HepG2 (cell line): ENCODE results near the gene P3H3. TPM values are rescaled to one million over a fixed set of nuclear protein-coding genes. Genes with fewer than 3 reads are reported as not detected.

Source experiments
- ATAC-seq: fragments of 200-7000 bp; cut with Tn5 transposase; 3 replicates; pipeline ENCODE4 v1.9.1; 2020; ENCODE audit warnings: mild to moderate bottlenecking, moderate library complexity
- BruUV-seq: library from RNA; stranded (reverse); fragments of 400-500 nt; replicated peaks from 2 replicates; lab custom pipeline; 2021; lab: Mats Ljungman, UMichigan
- CTCF ChIA-PET: fragments of 300-600 bp; formaldehyde crosslinking; extraction: SDS; loops from one replicate; lab custom pipeline; 2021; ENCODE audit warnings: low total read pairs, inconsistent platforms, low intra/inter-chr PET ratio; lab: Yijun Ruan, JAX
- POLR2A ChIA-PET: fragments of 350-600 bp; sonication (Branson Sonifier 250); formaldehyde crosslinking; loops from one replicate; lab custom pipeline; 2020; ENCODE audit warnings: antibody characterized with exemption, inconsistent platforms; lab: Yijun Ruan, JAX
- DNase-seq: peaks from one replicate; pipeline ENCODE4 v3.0.0-alpha.2; 2015; ENCODE audit warnings: low spot score
- FAIRE-seq: peaks from 3 replicates; lab custom pipeline; 2011; peaks lifted over from hg19 to GRCh38; lab: Jason Lieb, UNC
- H2AFZ ChIP-seq: one replicate; pipeline ENCODE4 v1.6.1; 2011; ENCODE audit warnings: low read length, inconsistent platforms
- H3K27ac ChIP-seq: fragments of 300-600 bp; 3 replicates; pipeline ENCODE4 v1.8.0; 2011; ENCODE audit warnings: mixed run types, mild to moderate bottlenecking, mixed read lengths, low read length, inconsistent platforms; ENCODE audit not compliant: insufficient read depth; ENCODE audit errors: extremely low read length
- H3K27me3 ChIP-seq, 2 experiments: fragments of 200-600 bp in 1 of 2; 2 replicates in 1 of 2; 3 replicates in 1 of 2; pipeline versions ENCODE4 v1.6.0 to v1.8.0; 2011; ENCODE audit warnings: low read length in 2 of 2, mild to moderate bottlenecking in 2 of 2, moderate library complexity in 2 of 2, inconsistent platforms in 1 of 2; ENCODE audit not compliant: insufficient read depth in 2 of 2, control insufficient read depth in 1 of 2
- H3K36me3 ChIP-seq, 2 experiments: fragments of 200-600 bp in 1 of 2; replicated peaks in 1 of 2; 2 replicates in 1 of 2; 3 replicates in 1 of 2; pipeline versions ENCODE4 v1.5.1 to v1.8.0; 2011; ENCODE audit warnings: low read length in 2 of 2, inconsistent platforms in 1 of 2; ENCODE audit not compliant: insufficient read depth in 2 of 2, control insufficient read depth in 1 of 2
- H3K4me1 ChIP-seq: 2 replicates; pipeline ENCODE4 v1.5.1; 2012; ENCODE audit warnings: low read length, inconsistent platforms; ENCODE audit not compliant: insufficient read depth
- H3K4me2 ChIP-seq: 2 replicates; pipeline ENCODE4 v1.6.0; 2011; ENCODE audit warnings: low read depth, low read length, inconsistent platforms
- H3K4me3 ChIP-seq, 3 experiments: fragments of 200-600 bp in 1 of 3; sonication (generic), shearing (Covaris generic) in 1 of 3; replicated peaks in 1 of 3; 2 replicates each; pipeline ENCODE4 v1.5.1; 2011 to 2016; ENCODE audit warnings: low read length in 3 of 3, inconsistent platforms in 2 of 3, low read depth in 2 of 3, mild to moderate bottlenecking in 2 of 3, control low read depth in 1 of 3, mixed read lengths in 1 of 3; ENCODE audit not compliant: insufficient read depth in 1 of 3
- H3K79me2 ChIP-seq: one replicate; pipeline ENCODE4 v1.6.1; 2011; ENCODE audit warnings: low read length, inconsistent platforms; ENCODE audit not compliant: insufficient read depth
- H3K9ac ChIP-seq: 2 replicates; pipeline ENCODE4 v1.6.0; 2011; ENCODE audit warnings: mild to moderate bottlenecking, low read depth, low read length, inconsistent platforms; ENCODE audit not compliant: insufficient read depth
- H3K9me3 ChIP-seq: 2 replicates; pipeline ENCODE4 v1.5.1; 2012; ENCODE audit warnings: mild to moderate bottlenecking, low read length
- H4K20me1 ChIP-seq: 2 replicates; pipeline ENCODE4 v1.6.0; 2011; ENCODE audit warnings: inconsistent platforms, mild to moderate bottlenecking, low read length, moderate library complexity; ENCODE audit not compliant: insufficient read depth
- AGO2 ChIP-seq: fragments of 200-400 bp; formaldehyde crosslinking; optimal IDR thresholded peaks from 2 replicates; pipeline ENCODE3; 2017; ENCODE audit warnings: mild to moderate bottlenecking, low read depth, low read length, moderate library complexity
- EP300 ChIP-seq, 3 experiments: sonication (generic) in 1 of 3; formaldehyde crosslinking in 1 of 3; IDR thresholded peaks; 2 replicates each; pipeline versions ENCODE4 v1.5.1 to v1.6.1; 2011 to 2020; ENCODE audit warnings: low read depth in 2 of 3, low read length in 2 of 3, borderline replicate concordance in 1 of 3, improper control_type of control experiment in 1 of 3, mild to moderate bottlenecking in 1 of 3, missing genetic modification reagents in 1 of 3, moderate library complexity in 1 of 3
- HNRNPLL ChIP-seq: fragments of 200-400 bp; formaldehyde crosslinking; IDR thresholded peaks from 2 replicates; pipeline ENCODE4 v1.6.1; 2017; ENCODE audit warnings: mild to moderate bottlenecking, low read depth, low read length; ENCODE audit not compliant: poor library complexity, severe bottlenecking
- NFIB ChIP-seq: sonication (generic); formaldehyde crosslinking; IDR thresholded peaks from 2 replicates; pipeline ENCODE4 v1.9.0; 2021; ENCODE audit warnings: missing genetic modification reagents, mild to moderate bottlenecking, borderline replicate concordance
- WIZ ChIP-seq: sonication (generic); formaldehyde crosslinking; IDR thresholded peaks from 2 replicates; pipeline ENCODE4 v1.5.1; 2020; ENCODE audit warnings: mild to moderate bottlenecking, missing genetic modification reagents
- ZNF205 ChIP-seq: IDR thresholded peaks from 2 replicates; pipeline ENCODE4 v1.6.1; 2018; ENCODE audit warnings: missing biosample characterization, missing genetic modification reagents
- ZNF75D ChIP-seq: sonication (generic); formaldehyde crosslinking; IDR thresholded peaks from 2 replicates; pipeline ENCODE4 v1.8.1; 2023; ENCODE audit warnings: missing genetic modification reagents, mild to moderate bottlenecking, borderline replicate concordance
- ZNF841 ChIP-seq: sonication (generic); formaldehyde crosslinking; IDR thresholded peaks from 2 replicates; pipeline ENCODE4 v1.8.1; 2023; ENCODE audit warnings: missing genetic modification reagents, borderline replicate concordance
- WGBS: methylation state at CpG from one replicate; pipeline ENCODE4 v1.1.6; 2017; ENCODE audit warnings: low lambda C conversion rate; 5-methylcytosine and 5-hydroxymethylcytosine counted together
- in situ Hi-C: cut with HindIII; loops from 2 replicates; pipeline ENCODE4 v1.10.0; 2017; ENCODE audit warnings: low pct_unique_long_range_greater_than_20kb; ENCODE audit not compliant: extremely low pct_ligation_motif_present
- intact Hi-C: fragments of 100-400 bp; cut with micrococcal nuclease; formaldehyde crosslinking; loops from one replicate; pipeline ENCODE4 v1.10.0; 2022; ENCODE audit not compliant: unreplicated experiment
- polyA plus RNA-seq, 8 experiments: library from polyadenylated mRNA; depleted of rRNA in 3 of 8; stranded (reverse) in 7 of 8; unstranded in 1 of 8; fragments of >200 nt; fragmentation: Illumina TruSeq in 4 of 8; extraction: Trizol in 4 of 8; gene quantifications; 2 replicates each; pipeline versions ENCODE4 v1.2.1 to v1.2.3, GENCODE V29; 2011 to 2016; ENCODE audit warnings: low read depth in 4 of 8, missing spikeins in 1 of 8, mixed read lengths in 1 of 8; ENCODE audit not compliant: insufficient read depth in 1 of 8
- total RNA-seq, 5 experiments: library from RNA; depleted of rRNA; stranded (reverse); fragments of >200 nt; fragmentation: Illumina TruSeq; extraction: Trizol; gene quantifications; 2 replicates each; pipeline ENCODE4 v1.2.3, GENCODE V29; 2016; ENCODE audit warnings: low read depth in 1 of 5
- TF ChIP-seq, protein P1 (sequence below): fragments of 450-650 bp; IDR thresholded peaks from 2 replicates; pipeline ENCODE4 v1.6.1; 2017; ENCODE audit warnings: mild to moderate bottlenecking
- TF ChIP-seq, protein P2 (sequence below): sonication (generic); formaldehyde crosslinking; IDR thresholded peaks from 2 replicates; pipeline ENCODE4 v1.4.0; 2020; ENCODE audit warnings: missing genetic modification reagents, mild to moderate bottlenecking, borderline replicate concordance

Gene P3H3
- total and polyA plus RNA-seq, 2 of the 13 experiments (the other 11 are each of a cell fraction or from before 2014, with no cell fraction given) = 20.1 to 20.5 TPM

DNA sequence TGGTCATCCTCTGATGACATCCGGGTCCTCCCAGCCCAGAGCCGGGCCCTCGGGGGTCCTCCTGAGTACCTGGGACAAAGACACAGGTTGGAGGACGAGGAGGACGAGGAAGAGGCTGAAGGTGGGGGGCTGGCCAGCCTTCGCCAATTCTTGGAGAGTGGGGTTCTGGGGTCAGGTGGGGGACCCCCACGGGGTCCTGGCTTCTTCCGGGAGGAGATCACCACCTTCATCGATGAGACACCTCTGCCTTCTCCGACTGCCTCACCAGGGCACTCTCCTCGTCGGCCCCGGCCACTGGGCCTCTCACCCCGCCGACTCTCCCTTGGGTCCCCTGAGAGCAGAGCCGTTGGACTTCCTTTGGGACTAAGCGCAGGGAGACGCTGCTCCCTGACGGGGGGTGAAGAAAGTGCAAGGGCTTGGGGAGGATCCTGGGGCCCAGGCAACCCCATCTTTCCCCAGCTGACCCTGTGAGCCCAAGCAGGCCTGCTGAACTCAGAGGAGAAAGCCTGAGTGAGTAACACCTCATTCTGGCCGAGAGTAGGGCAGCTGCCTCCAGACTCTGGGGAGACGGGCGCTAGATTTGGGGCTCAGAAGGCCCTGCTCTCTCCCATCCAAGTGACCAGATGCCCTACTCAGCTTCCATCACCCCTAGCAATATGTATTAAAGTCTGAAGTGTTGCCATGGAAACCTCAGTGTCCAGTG, 1.3 kb upstream of the P3H3 start:
- in situ Hi-C loops = loop anchor here (5.0 kb wide), 1 partner anchor 75 kb away; the partner anchor contains the start of gene MLF2
- Histone ChIP-seq H3K79me2 (peaks cover 16% of the 10 kb centered on the region), H3K9ac (0 out of 2 replicates have a peak overlapping the region, but pooled peaks have one; percentile 0), H3K27ac (no peak overlapping the region), H3K4me2 (peak overlapping the region; percentile 65), H3K4me3 (peak overlapping the region in 1 of 3 experiments; percentile 11; a peak in 1 of 6 replicates), H4K20me1 (no peaks in the 10 kb centered on the region), H3K27me3 (peaks cover 0 to 2% of the 10 kb centered on the region in 2 experiments; a peak in 1 of 5 replicates), H2AFZ (no peak overlapping the region), H3K9me3 (no peaks in the 10 kb centered on the region), H3K36me3 (peaks cover 9 to 12% of the 10 kb centered on the region in 2 experiments; a peak in 4 of 5 replicates), H3K4me1 (peaks cover 26% of the 10 kb centered on the region)
- intact Hi-C loops = loop anchor here (10.0 kb wide), 1 partner anchor 212 kb away; no protein-coding TSS in a partner anchor
- BruUV-seq = no TSS peak
- POLR2A ChIA-PET = interaction anchor here (2.7 to 4.7 kb wide), 2 partner anchors 60 to 74 kb away, joined by 8 to 20 read pairs; partner anchors contain the start of genes MLF2 and PTMS
- 91% methylated on average over 21 of the region's 22 CpGs for WGBS
- FAIRE-seq (no peak), DNase-seq (no peak), ATAC-seq (no peak)
- CTCF ChIA-PET = interaction anchor here (2.6 kb wide), 1 partner anchor 74 kb away, joined by 34 read pairs; the partner anchor contains the start of gene MLF2
- TF ChIP-seq AGO2 (peak; percentile 77), HNRNPLL (peak; percentile 31), NFIB (CRISPR knock-in tag) (no peak), ZNF75D (no peak), EP300 (IDR thresholded peaks at IDR 0.05; ENCODE audit: low read depth in 2 of 2, low read length in 2 of 2) (no peak), EP300 (CRISPR knock-in tag; IDR thresholded peaks at IDR 0.05; ENCODE audit: borderline replicate concordance) (0 out of 2 replicates have a peak, but pooled peaks have one; percentile 37), ZNF841 (no peak), ZNF205 (CRISPR knock-in tag) (no peak), WIZ (CRISPR knock-in tag) (no peak)
- TF ChIP-seq, protein P1, sequence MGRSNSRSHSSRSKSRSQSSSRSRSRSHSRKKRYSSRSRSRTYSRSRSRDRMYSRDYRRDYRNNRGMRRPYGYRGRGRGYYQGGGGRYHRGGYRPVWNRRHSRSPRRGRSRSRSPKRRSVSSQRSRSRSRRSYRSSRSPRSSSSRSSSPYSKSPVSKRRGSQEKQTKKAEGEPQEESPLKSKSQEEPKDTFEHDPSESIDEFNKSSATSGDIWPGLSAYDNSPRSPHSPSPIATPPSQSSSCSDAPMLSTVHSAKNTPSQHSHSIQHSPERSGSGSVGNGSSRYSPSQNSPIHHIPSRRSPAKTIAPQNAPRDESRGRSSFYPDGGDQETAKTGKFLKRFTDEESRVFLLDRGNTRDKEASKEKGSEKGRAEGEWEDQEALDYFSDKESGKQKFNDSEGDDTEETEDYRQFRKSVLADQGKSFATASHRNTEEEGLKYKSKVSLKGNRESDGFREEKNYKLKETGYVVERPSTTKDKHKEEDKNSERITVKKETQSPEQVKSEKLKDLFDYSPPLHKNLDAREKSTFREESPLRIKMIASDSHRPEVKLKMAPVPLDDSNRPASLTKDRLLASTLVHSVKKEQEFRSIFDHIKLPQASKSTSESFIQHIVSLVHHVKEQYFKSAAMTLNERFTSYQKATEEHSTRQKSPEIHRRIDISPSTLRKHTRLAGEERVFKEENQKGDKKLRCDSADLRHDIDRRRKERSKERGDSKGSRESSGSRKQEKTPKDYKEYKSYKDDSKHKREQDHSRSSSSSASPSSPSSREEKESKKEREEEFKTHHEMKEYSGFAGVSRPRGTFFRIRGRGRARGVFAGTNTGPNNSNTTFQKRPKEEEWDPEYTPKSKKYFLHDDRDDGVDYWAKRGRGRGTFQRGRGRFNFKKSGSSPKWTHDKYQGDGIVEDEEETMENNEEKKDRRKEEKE = no peak
- TF ChIP-seq, protein P2, sequence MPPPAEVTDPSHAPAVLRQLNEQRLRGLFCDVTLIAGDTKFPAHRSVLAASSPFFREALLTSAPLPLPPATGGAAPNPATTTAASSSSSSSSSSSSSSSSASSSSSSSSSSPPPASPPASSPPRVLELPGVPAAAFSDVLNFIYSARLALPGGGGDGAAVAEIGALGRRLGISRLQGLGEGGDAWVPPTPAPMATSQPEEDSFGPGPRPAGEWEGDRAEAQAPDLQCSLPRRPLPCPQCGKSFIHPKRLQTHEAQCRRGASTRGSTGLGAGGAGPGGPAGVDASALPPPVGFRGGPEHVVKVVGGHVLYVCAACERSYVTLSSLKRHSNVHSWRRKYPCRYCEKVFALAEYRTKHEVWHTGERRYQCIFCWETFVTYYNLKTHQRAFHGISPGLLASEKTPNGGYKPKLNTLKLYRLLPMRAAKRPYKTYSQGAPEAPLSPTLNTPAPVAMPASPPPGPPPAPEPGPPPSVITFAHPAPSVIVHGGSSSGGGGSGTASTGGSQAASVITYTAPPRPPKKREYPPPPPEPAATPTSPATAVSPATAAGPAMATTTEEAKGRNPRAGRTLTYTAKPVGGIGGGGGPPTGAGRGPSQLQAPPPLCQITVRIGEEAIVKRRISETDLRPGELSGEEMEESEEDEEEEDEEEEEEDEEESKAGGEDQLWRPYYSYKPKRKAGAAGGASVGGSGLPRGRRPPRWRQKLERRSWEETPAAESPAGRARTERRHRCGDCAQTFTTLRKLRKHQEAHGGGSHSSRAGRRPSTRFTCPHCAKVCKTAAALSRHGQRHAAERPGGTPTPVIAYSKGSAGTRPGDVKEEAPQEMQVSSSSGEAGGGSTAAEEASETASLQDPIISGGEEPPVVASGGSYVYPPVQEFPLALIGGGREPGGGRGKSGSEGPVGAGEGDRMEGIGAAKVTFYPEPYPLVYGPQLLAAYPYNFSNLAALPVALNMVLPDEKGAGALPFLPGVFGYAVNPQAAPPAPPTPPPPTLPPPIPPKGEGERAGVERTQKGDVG (CRISPR knock-in tag) = no peak
